IMR-90 (cell line): ENCODE results near the gene LONP2. TPM values are rescaled to one million over a fixed set of nuclear protein-coding genes. Genes with fewer than 3 reads are reported as not detected.

Source experiments
- ATAC-seq: fragments of 200-7000 bp; cut with Tn5 transposase; 2 replicates; pipeline ENCODE4 v1.9.1; 2020; ENCODE audit warnings: low read depth, mild to moderate bottlenecking, moderate library complexity
- BruUV-seq: library from RNA; stranded (reverse); fragments of 400-500 nt; replicated peaks from 2 replicates; lab custom pipeline; 2021; lab: Mats Ljungman, UMichigan
- CTCF ChIA-PET: fragments of 300-600 bp; formaldehyde crosslinking; extraction: SDS; loops from one replicate; lab custom pipeline; 2021; ENCODE audit warnings: antibody characterized with exemption; lab: Yijun Ruan, JAX
- POLR2A ChIA-PET: fragments of 300-600 bp; sonication (Branson Sonifier 250); formaldehyde crosslinking; loops from one replicate; lab custom pipeline; 2022; ENCODE audit warnings: antibody characterized with exemption; ENCODE audit not compliant: unreplicated experiment; lab: Charles Lee
- DNase-seq: peaks from one replicate; pipeline ENCODE4 v3.0.0; 2013
- H2AFZ ChIP-seq: replicated peaks from 2 replicates; pipeline ENCODE3; 2013; ENCODE audit warnings: low read length, mild to moderate bottlenecking; ENCODE audit not compliant: poor library complexity
- H2AK5ac ChIP-seq: 2 replicates; pipeline ENCODE4 v1.6.1; 2013; ENCODE audit warnings: low read depth, low read length, inconsistent platforms
- H2AK9ac ChIP-seq: replicated peaks from 2 replicates; pipeline ENCODE3; 2013; ENCODE audit warnings: mild to moderate bottlenecking, low read depth, low read length, moderate library complexity; ENCODE audit not compliant: poor library complexity
- H2BK120ac ChIP-seq: 2 replicates; pipeline ENCODE4 v1.6.1; 2013; ENCODE audit warnings: low read depth, low read length, inconsistent platforms
- H2BK15ac ChIP-seq: 3 replicates; pipeline ENCODE4 v1.6.1; 2013; ENCODE audit warnings: low read depth, low read length, inconsistent platforms
- H2BK20ac ChIP-seq: 2 replicates; pipeline ENCODE4 v1.6.1; 2013; ENCODE audit warnings: low read depth, mild to moderate bottlenecking, inconsistent platforms, low read length, moderate library complexity
- H2BK5ac ChIP-seq: 2 replicates; pipeline ENCODE4 v1.6.1; 2013; ENCODE audit warnings: mild to moderate bottlenecking, low read depth, low read length, inconsistent platforms; ENCODE audit not compliant: poor library complexity, severe bottlenecking
- H3K14ac ChIP-seq: replicated peaks from 2 replicates; pipeline ENCODE4 v1.6.1; 2013; ENCODE audit warnings: low read depth, low read length, inconsistent platforms
- H3K18ac ChIP-seq: 2 replicates; pipeline ENCODE4 v1.6.1; 2013; ENCODE audit warnings: low read depth, low read length, control low read depth
- H3K23ac ChIP-seq: 2 replicates; pipeline ENCODE4 v1.6.1; 2013; ENCODE audit warnings: low read depth, low read length, inconsistent platforms
- H3K27ac ChIP-seq: 2 replicates; pipeline ENCODE4 v1.5.1; 2013; ENCODE audit warnings: mild to moderate bottlenecking, control low read depth, low read length; ENCODE audit not compliant: insufficient read depth
- H3K27me3 ChIP-seq: 2 replicates; pipeline ENCODE4 v1.6.1; 2013; ENCODE audit warnings: low read length; ENCODE audit not compliant: control insufficient read depth, insufficient read depth
- H3K36me3 ChIP-seq: 2 replicates; pipeline ENCODE4 v1.6.1; 2013; ENCODE audit warnings: low read length, mixed read lengths; ENCODE audit not compliant: control insufficient read depth, insufficient read depth
- H3K4ac ChIP-seq: 2 replicates; pipeline ENCODE4 v1.6.1; 2013; ENCODE audit warnings: low read depth, low read length, inconsistent platforms
- H3K4me1 ChIP-seq: 2 replicates; pipeline ENCODE4 v1.6.1; 2013; ENCODE audit warnings: low read length, mixed read lengths; ENCODE audit not compliant: control insufficient read depth, insufficient read depth
- H3K4me2 ChIP-seq: 2 replicates; pipeline ENCODE4 v1.6.1; 2013; ENCODE audit warnings: low read depth, mild to moderate bottlenecking, control low read depth, low read length, moderate library complexity
- H3K4me3 ChIP-seq: 2 replicates; pipeline ENCODE4 v1.5.1; 2013; ENCODE audit warnings: low read depth, mild to moderate bottlenecking, control low read depth, low read length, moderate library complexity; ENCODE audit not compliant: insufficient read depth
- H3K56ac ChIP-seq: 2 replicates; pipeline ENCODE4 v1.6.1; 2013; ENCODE audit warnings: low read length, inconsistent platforms; ENCODE audit not compliant: insufficient read depth; ENCODE audit errors: extremely low read depth
- H3K79me1 ChIP-seq, 2 experiments: 2 replicates each; pipeline ENCODE4 v1.6.1; 2013; ENCODE audit warnings: low read length in 2 of 2, inconsistent platforms in 1 of 2, low read depth in 1 of 2
- H3K9ac ChIP-seq: 2 replicates; pipeline ENCODE4 v1.6.1; 2013; ENCODE audit warnings: low read depth, low read length, control low read depth
- H3K9me1 ChIP-seq: 2 replicates; pipeline ENCODE4 v1.6.1; 2013; ENCODE audit warnings: low read length, inconsistent platforms; ENCODE audit not compliant: insufficient read depth
- H3K9me3 ChIP-seq: 2 replicates; pipeline ENCODE4 v1.6.1; 2013; ENCODE audit warnings: low read length; ENCODE audit not compliant: control insufficient read depth, insufficient read depth
- H4K20me1 ChIP-seq: 2 replicates; pipeline ENCODE4 v1.6.1; 2013; ENCODE audit warnings: low read length, inconsistent platforms; ENCODE audit not compliant: insufficient read depth
- H4K5ac ChIP-seq: 2 replicates; pipeline ENCODE4 v1.6.1; 2013; ENCODE audit warnings: mild to moderate bottlenecking, low read depth, low read length, control low read depth
- H4K8ac ChIP-seq, 2 experiments: 2 replicates each; pipeline ENCODE4 v1.6.1; 2013; ENCODE audit warnings: low read depth in 2 of 2, low read length in 2 of 2, control low read depth in 1 of 2, inconsistent platforms in 1 of 2
- H4K91ac ChIP-seq: 2 replicates; pipeline ENCODE4 v1.6.1; 2013; ENCODE audit warnings: low read depth, low read length, inconsistent platforms; ENCODE audit not compliant: insufficient read depth
- BHLHE40 ChIP-seq: fragments of 150-350 bp; IDR thresholded peaks from 2 replicates; pipeline ENCODE4 v1.6.1; 2016; ENCODE audit warnings: mild to moderate bottlenecking, low read depth, low read length
- CEBPB ChIP-seq: IDR thresholded peaks from 2 replicates; pipeline ENCODE4 v1.6.1; 2012; ENCODE audit warnings: low read depth, low read length, improper control_type of control experiment
- CTCF ChIP-seq: conservative IDR thresholded peaks from 2 replicates; pipeline ENCODE4 v1.5.1; 2012; ENCODE audit warnings: mild to moderate bottlenecking, low read depth, low read length, improper control_type of control experiment
- ELK1 ChIP-seq: fragments of 150-350 bp; IDR thresholded peaks from 2 replicates; pipeline ENCODE4 v1.6.1; 2016; ENCODE audit warnings: low read depth, mild to moderate bottlenecking, low read length, moderate library complexity, borderline replicate concordance
- FOS ChIP-seq: fragments of 150-350 bp; IDR thresholded peaks from 2 replicates; pipeline ENCODE4 v1.6.1; 2016; ENCODE audit warnings: low read depth, low read length
- MAFK ChIP-seq: IDR thresholded peaks from 2 replicates; pipeline ENCODE4 v1.6.1; 2012; ENCODE audit warnings: low read depth, low read length, improper control_type of control experiment
- MAZ ChIP-seq: IDR thresholded peaks from 2 replicates; pipeline ENCODE4 v1.6.1; 2012; ENCODE audit warnings: low read depth, mild to moderate bottlenecking, low read length, improper control_type of control experiment, moderate library complexity, borderline replicate concordance
- MXI1 ChIP-seq: IDR thresholded peaks from 2 replicates; pipeline ENCODE4 v1.6.1; 2012; ENCODE audit warnings: low read depth, mild to moderate bottlenecking, low read length, moderate library complexity, borderline replicate concordance
- POLR2A ChIP-seq: IDR thresholded peaks from 2 replicates; pipeline ENCODE4 v1.6.1; 2012; ENCODE audit warnings: mild to moderate bottlenecking, low read depth, low read length
- RAD21 ChIP-seq: IDR thresholded peaks from 2 replicates; pipeline ENCODE4 v1.6.1; 2012; ENCODE audit warnings: low read length, improper control_type of control experiment
- RCOR1 ChIP-seq: IDR thresholded peaks from 2 replicates; pipeline ENCODE4 v1.6.1; 2012; ENCODE audit warnings: mild to moderate bottlenecking, low read length, improper control_type of control experiment; ENCODE audit not compliant: insufficient replicate concordance
- RFX5 ChIP-seq: IDR thresholded peaks from 2 replicates; pipeline ENCODE4 v1.8.0; 2012; ENCODE audit warnings: low read depth, mild to moderate bottlenecking, low read length, moderate library complexity
- SMC3 ChIP-seq: fragments of 150-350 bp; IDR thresholded peaks from 2 replicates; pipeline ENCODE4 v1.6.1; 2016; ENCODE audit warnings: low read depth, mild to moderate bottlenecking, antibody characterized with exemption, low read length, moderate library complexity
- WGBS, 2 experiments: methylation state at CpG; one replicate each; pipeline versions ENCODE4 v1.1.5 to v1.1.7; 2013; ENCODE audit warnings: missing lambda C conversion rate in 2 of 2; ENCODE audit not compliant: insufficient read length in 1 of 2; ENCODE audit errors: extremely low coverage in 2 of 2; 5-methylcytosine and 5-hydroxymethylcytosine counted together
- dilution Hi-C: fragments of 300-500 bp; cut with HindIII; formaldehyde crosslinking; loops from one replicate; pipeline ENCODE4 v1.14.3; 2018; ENCODE audit warnings: low sequenced_read_pairs; ENCODE audit not compliant: unreplicated experiment
- in situ Hi-C: fragments of 300-500 bp; cut with MboI; formaldehyde crosslinking; loops from 3 replicates; pipeline ENCODE4 v1.14.3; 2019; ENCODE audit warnings: low sequenced_read_pairs, inconsistent platforms, mixed read lengths
- intact Hi-C: fragments of 100-400 bp; cut with micrococcal nuclease; formaldehyde crosslinking; loops from 2 replicates; pipeline ENCODE4 v1.10.0; 2022
- polyA plus RNA-seq, 3 experiments: library from polyadenylated mRNA; depleted of rRNA; stranded (reverse); fragments of >200 nt; gene quantifications; 2 replicates each; pipeline ENCODE4 v1.2.3, GENCODE V29; 2012; ENCODE audit warnings: low replicate concordance in 1 of 3
- total RNA-seq: library from RNA; depleted of rRNA; stranded (reverse); fragments of >200 nt; gene quantifications from 2 replicates; pipeline ENCODE4 v1.2.3, GENCODE V29; 2012

LONP2 gene
- total and polyA plus RNA-seq, 2 of the 4 experiments (the other 2 are of a cell fraction) = 31.5 to 90.9 TPM

- ChIA-PET POLR2A (no interaction called here), CTCF (interaction anchor here (1.0 to 1.1 kb wide), 3 partner anchors 85 to 353 kb away, joined by 3 to 5 read pairs (median 4); no protein-coding TSS in a partner anchor)
- H3K18ac ChIP-seq = no peak overlapping the region
- ATAC-seq (no peak), DNase-seq (no peak)
- no peak overlapping the region for H3K23ac ChIP-seq
- in situ Hi-C loops (no loop called here), intact Hi-C loops (no loop called here), dilution Hi-C loops (no loop called here)
- no peak overlapping the region for H4K91ac ChIP-seq
- no peak overlapping the region for H3K9ac ChIP-seq
- no peak overlapping the region for H3K4ac ChIP-seq
- no peak overlapping the region for H4K5ac ChIP-seq
- no peak for TF ChIP-seq RAD21
- no peak for TF ChIP-seq MXI1
- TF ChIP-seq RFX5 = no peak
- no peak for TF ChIP-seq POLR2A
- no peak for TF ChIP-seq BHLHE40
- no peak for TF ChIP-seq CEBPB
- no peak for TF ChIP-seq FOS
- no peak for TF ChIP-seq MAZ
- TF ChIP-seq ELK1 = no peak
- TF ChIP-seq SMC3 = no peak
- no peak for TF ChIP-seq RCOR1
- TF ChIP-seq CTCF = no peak
- TF ChIP-seq MAFK = no peak
- H2AK9ac ChIP-seq = no peak overlapping the region
- H3K4me1 ChIP-seq = peaks cover 2% of the 10 kb centered on the region
- no peak overlapping the region for H2BK15ac ChIP-seq
- 0 out of 2 replicates have a peak, but pooled peaks cover 6% of the 10 kb centered on the region for H3K9me1 ChIP-seq
- H3K14ac ChIP-seq = no peak overlapping the region
- no peak overlapping the region for H2BK120ac ChIP-seq
- no CpG with 5 or more reads among the region's 5 CpGs for WGBS, 2 experiments
- no peak overlapping the region for H2BK20ac ChIP-seq
- 0 out of 2 replicates have a peak overlapping the region, but pooled peaks have one; percentile 51 for H2AK5ac ChIP-seq
- H2BK5ac ChIP-seq = no peak overlapping the region
- H3K79me1 ChIP-seq = peaks cover 25 to 32% of the 10 kb centered on the region in 2 experiments
- no peak overlapping the region for H3K4me3 ChIP-seq
- no peak overlapping the region for H3K27ac ChIP-seq
- H4K20me1 ChIP-seq = peaks cover 3% of the 10 kb centered on the region; the same call in 1 of the 2 replicates
- H4K8ac ChIP-seq = no peak overlapping the region
- no peaks in the 10 kb centered on the region for H3K27me3 ChIP-seq
- no peaks in the 10 kb centered on the region for H3K9me3 ChIP-seq
- H3K36me3 ChIP-seq = peaks cover 9% of the 10 kb centered on the region
- H3K4me2 ChIP-seq = no peak overlapping the region
- no peak overlapping the region for H2AFZ ChIP-seq
- BruUV-seq = no TSS peak
- H3K56ac ChIP-seq = no peak overlapping the region
Measured at GRCh38 chr16:48277158-48277557, 33.1 kb downstream of the LONP2 start.
